Endothelial cell of umbilical vein (primary cell): Measurements from ENCODE around the gene PGAP3. TPM values are rescaled to one million over a fixed set of nuclear protein-coding genes. Genes with fewer than 3 reads are reported as not detected.

Experiments
- BruUV-seq: library from RNA; stranded (reverse); fragments of 400-500 nt; replicated peaks from 2 replicates; lab custom pipeline; 2021; lab: Mats Ljungman, UMichigan
- CTCF ChIA-PET: fragments of 300-600, 350-600 bp; sonication (Branson Sonifier 250); formaldehyde crosslinking; loops from one replicate; lab custom pipeline; 2021; ENCODE audit warnings: antibody characterized with exemption, inconsistent platforms; lab: Charles Lee
- POLR2A ChIA-PET: fragments of 300-600, 350-600 bp; sonication (Branson Sonifier 250); formaldehyde crosslinking; loops from one replicate; lab custom pipeline; 2021; ENCODE audit warnings: antibody characterized with exemption, inconsistent platforms; lab: Charles Lee
- DNase-seq: peaks from one replicate; pipeline ENCODE4 v3.0.0-alpha.2; 2011; ENCODE audit warnings: low read depth, low spot score
- FAIRE-seq: peaks from 2 replicates; lab custom pipeline; 2011; peaks lifted over from hg19 to GRCh38; lab: Jason Lieb, UNC
- H2AFZ ChIP-seq: 2 replicates; pipeline ENCODE4 v1.6.0; 2012; ENCODE audit warnings: low read depth, low read length, control low read depth, inconsistent platforms
- H3K27ac ChIP-seq: 2 replicates; pipeline ENCODE4 v1.5.1; 2011; ENCODE audit warnings: low read depth, mild to moderate bottlenecking, control low read depth, low read length, moderate library complexity; ENCODE audit not compliant: insufficient read depth
- H3K27me3 ChIP-seq, 2 experiments: 2 replicates each; pipeline versions ENCODE4 v1.6.0 to v1.6.1; 2011; ENCODE audit warnings: low read length in 2 of 2, mixed read lengths in 1 of 2; ENCODE audit not compliant: control insufficient read depth in 2 of 2, insufficient read depth in 2 of 2
- H3K36me3 ChIP-seq, 2 experiments: 2 replicates in 1 of 2; 3 replicates in 1 of 2; pipeline ENCODE4 v1.5.1; 2011; ENCODE audit warnings: low read length in 2 of 2, mild to moderate bottlenecking in 1 of 2, moderate library complexity in 1 of 2; ENCODE audit not compliant: control insufficient read depth in 2 of 2, insufficient read depth in 2 of 2; ENCODE audit errors: extremely low read depth in 1 of 2
- H3K4me1 ChIP-seq: 3 replicates; pipeline ENCODE4 v1.5.1; 2011; ENCODE audit warnings: mild to moderate bottlenecking, low read length; ENCODE audit not compliant: control insufficient read depth, insufficient read depth; ENCODE audit errors: extremely low read depth
- H3K4me2 ChIP-seq: 2 replicates; pipeline ENCODE4 v1.6.1; 2011; ENCODE audit warnings: low read length, control low read depth, mixed read lengths; ENCODE audit not compliant: insufficient read depth
- H3K4me3 ChIP-seq, 3 experiments: fragments of 200-600 bp in 1 of 3; sonication (generic), shearing (Covaris generic) in 1 of 3; replicated peaks in 1 of 3; 2 replicates each; pipeline ENCODE4 v1.5.1; 2011 to 2016; ENCODE audit warnings: control low read depth in 3 of 3, low read length in 3 of 3, mild to moderate bottlenecking in 2 of 3, inconsistent platforms in 1 of 3, low read depth in 1 of 3, moderate library complexity in 1 of 3; ENCODE audit not compliant: insufficient read depth in 1 of 3
- H3K79me2 ChIP-seq: 2 replicates; pipeline ENCODE4 v1.6.0; 2012; ENCODE audit warnings: low read length, inconsistent platforms; ENCODE audit not compliant: control insufficient read depth, insufficient read depth
- H3K9ac ChIP-seq: replicated peaks from 2 replicates; pipeline ENCODE3; 2011; ENCODE audit warnings: low read length, control low read depth; ENCODE audit not compliant: insufficient read depth; ENCODE audit errors: extremely low read depth
- H3K9me1 ChIP-seq: replicated peaks from 3 replicates; pipeline ENCODE4 v1.6.0; 2011; ENCODE audit warnings: mild to moderate bottlenecking, low read length; ENCODE audit not compliant: control insufficient read depth, insufficient read depth; ENCODE audit errors: extremely low read depth
- H3K9me3 ChIP-seq: replicated peaks from 2 replicates; pipeline ENCODE4 v1.5.1; 2012; ENCODE audit warnings: low read length, inconsistent platforms; ENCODE audit not compliant: control insufficient read depth, insufficient read depth
- H4K20me1 ChIP-seq: replicated peaks from 2 replicates; pipeline ENCODE3; 2011; ENCODE audit warnings: mild to moderate bottlenecking, low read length; ENCODE audit not compliant: control insufficient read depth, insufficient read depth; ENCODE audit errors: extremely low read depth
- CTCF ChIP-seq, 2 donors: IDR thresholded peaks; 1 replicate in 1 of 2; 2 replicates in 1 of 2; pipeline ENCODE4 v1.5.1; 2011; ENCODE audit warnings: low read length in 2 of 2, mild to moderate bottlenecking in 2 of 2, moderate library complexity in 2 of 2, control low read depth in 1 of 2, inconsistent platforms in 1 of 2, low read depth in 1 of 2; ENCODE audit not compliant: insufficient read depth in 1 of 2; ENCODE audit errors: extremely low read depth in 1 of 2
- FOS ChIP-seq: IDR thresholded peaks from 2 replicates; pipeline ENCODE4 v1.6.1; 2011; ENCODE audit warnings: mild to moderate bottlenecking, low read length, moderate library complexity, borderline replicate concordance; ENCODE audit not compliant: insufficient read depth
- JUN ChIP-seq: IDR thresholded peaks from 2 replicates; pipeline ENCODE4 v1.6.1; 2011; ENCODE audit warnings: borderline replicate concordance, low read depth; ENCODE audit not compliant: insufficient read length, insufficient read depth
- POLR2A ChIP-seq: IDR thresholded peaks from 2 replicates; pipeline ENCODE4 v1.6.1; 2012; ENCODE audit warnings: low read depth, mild to moderate bottlenecking, control low read depth, low read length
- dilution Hi-C: fragments of 300-500 bp; cut with MboI; formaldehyde crosslinking; loops from one replicate; pipeline ENCODE4 v1.15.0; 2019; ENCODE audit warnings: low sequenced_read_pairs; ENCODE audit not compliant: extremely low pct_ligation_motif_present
- intact Hi-C: fragments of 100-400 bp; cut with micrococcal nuclease; formaldehyde crosslinking; loops from one replicate; pipeline ENCODE4 v1.10.0; 2022
- polyA plus RNA-seq, 4 experiments: library from polyadenylated mRNA; depleted of rRNA in 3 of 4; stranded (reverse) in 3 of 4; unstranded in 1 of 4; fragments of >200 nt; gene quantifications; 2 replicates each; pipeline versions ENCODE4 v1.2.1 to v1.2.3, GENCODE V29; 2011 to 2012; ENCODE audit warnings: missing spikeins in 1 of 4
- total RNA-seq: library from RNA; stranded (reverse); gene quantifications from 2 replicates; pipeline ENCODE4 v1.2.3, GENCODE V29; 2021

PGAP3 gene
- total and polyA plus RNA-seq, 2 donors (not counting 3 experiments of a cell fraction or from before 2014, with no cell fraction given) = 6.4 to 14.9 TPM

- peaks cover 36% of the 10 kb centered on the region in 2 experiments for H3K27me3 ChIP-seq
- dilution Hi-C loops = no loop called here
- peak; percentile 61 for DNase-seq
These were observed 64.4 kb downstream of the PGAP3 start for GRCh38 chr17:39623356-39623950.

More at GRCh38 chr17:39623356-39623950, 64.4 kb downstream of the PGAP3 start:
- Histone ChIP-seq H3K27ac (no peak overlapping the region), H3K4me2 (no peak overlapping the region), H3K4me1 (peaks cover 3% of the 10 kb centered on the region), H3K79me2 (no peaks in the 10 kb centered on the region), H3K4me3 (no peak overlapping the region), H3K36me3 (no peaks in the 10 kb centered on the region), H2AFZ (no peak overlapping the region), H3K9me3 (no peaks in the 10 kb centered on the region), H3K9me1 (no peaks in the 10 kb centered on the region), H3K9ac (no peak overlapping the region), H4K20me1 (no peaks in the 10 kb centered on the region)
- POLR2A ChIA-PET = no interaction called here
- peak; percentile 86 for FAIRE-seq
- CTCF ChIA-PET = interaction anchor here (0.6 to 4.0 kb wide), 57 partner anchors 8 to 418 kb away, joined by 3 to 70 read pairs (median 5); partner anchors contain the start of genes ERBB2, MED1, MIEN1 and PNMT
- intact Hi-C loops = loop anchor here (1.0 to 10.0 kb wide), 5 partner anchors 29 to 331 kb away; partner anchors contain the start of gene MIEN1
- BruUV-seq = no TSS peak
- TF ChIP-seq POLR2A (no peak), JUN (no peak), CTCF (IDR thresholded peaks at IDR 0.05; ENCODE audit: extremely low read depth in 1 of 2, insufficient read depth in 1 of 2, low read depth in 1 of 2, low read length in 2 of 2) (peak; percentile 93 to 96), FOS (no peak)
